ENCODE results near the gene IL31RA.

DNA sequence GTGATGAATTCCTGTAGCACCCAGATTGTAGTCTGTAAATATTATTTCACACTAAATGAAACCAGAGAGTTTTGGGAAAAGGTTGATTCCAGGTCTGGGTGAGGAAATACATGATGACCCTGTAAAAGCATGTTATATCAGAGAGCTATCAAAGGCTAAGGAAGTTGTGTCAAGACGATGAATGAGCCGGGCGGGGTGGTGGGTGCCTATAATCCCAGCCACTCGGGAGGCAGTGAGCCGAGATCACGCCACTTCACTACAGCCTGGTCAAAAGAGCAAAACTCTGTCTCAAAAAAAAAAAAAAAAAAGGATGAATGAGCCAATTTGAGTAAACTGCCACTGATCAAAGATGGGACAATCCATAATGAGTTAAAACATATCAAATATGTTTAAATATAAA is 114.4 kb downstream of the IL31RA start:
- TF ChIP-seq EZH2 (optimal IDR thresholded peaks at IDR 0.05; ENCODE audit: low read depth, low read length) (no peak), CTCF (IDR thresholded peaks at IDR 0.05; ENCODE audit: low read length) (no peak), EZH2phosphoT487 (IDR thresholded peaks at IDR 0.05; ENCODE audit: low read length) (no peak)

All from MM.1S (cell line).